Measurements from ENCODE around the gene ARF1. TPM values are rescaled to one million over a fixed set of nuclear protein-coding genes. Genes with fewer than 3 reads are reported as not detected.

Gene ARF1
- polyA plus RNA-seq, 3 donors, result 580 to 789 (median 603) TPM

GRCh38 chr1:228123505-228123904 is 41.0 kb downstream of the ARF1 start:
- Mint-ChIP-seq H3K4me1 (peaks cover 8% of the 10 kb centered on the region), H3K9me3 (peaks cover 0 to 5% (median 3%) of the 10 kb centered on the region in 7 donors), H3K36me3 (no peaks in the 10 kb centered on the region), H3K27me3 (ENCODE audit: low read depth in 3 of 3) (peaks cover 10 to 16% (median 14%) of the 10 kb centered on the region in 3 donors), H3K4me3 (no peak overlapping the region), H3K27ac (no peak overlapping the region)
- H3K36me3 ChIP-seq (replicated peaks in 1 of 2; ENCODE audit: control insufficient read depth in 1 of 2, insufficient read depth in 2 of 2, low read length in 2 of 2), result no peaks in the 10 kb centered on the region
- no peak overlapping the region for H3K4me3 ChIP-seq (replicated peaks in 1 of 3; ENCODE audit: low read depth in 2 of 3, low read length in 3 of 3)
- no peak for TF ChIP-seq CTCF (IDR thresholded peaks at IDR 0.05)
- peaks cover 4 to 8% of the 10 kb centered on the region in 2 donors for H3K4me1 ChIP-seq (ENCODE audit: control insufficient read depth in 1 of 2, insufficient read depth in 2 of 2, low read length in 2 of 2)
- WGBS (ENCODE audit: insufficient coverage), result 100% methylated on average over 2 of the region's 2 CpGs
- H3K9me3 ChIP-seq (replicated peaks in 1 of 2; ENCODE audit: control insufficient read depth in 1 of 2, insufficient read depth in 1 of 2, low read length in 2 of 2), result peaks cover 0 to 3% of the 10 kb centered on the region in 2 donors
- H2AFZ ChIP-seq (ENCODE audit: insufficient read depth, low read depth, low read length, poor library complexity, severe bottlenecking), result no peak overlapping the region
- no peak overlapping the region for H3K9ac ChIP-seq (ENCODE audit: insufficient read depth, low read length, poor library complexity, severe bottlenecking)
- H3K4me2 ChIP-seq (replicated peaks; ENCODE audit: extremely low read depth, low read length, poor library complexity, severe bottlenecking), result no peak overlapping the region
- no peak overlapping the region for H3K27ac ChIP-seq (ENCODE audit: low read depth in 1 of 2, low read length in 2 of 2)
- no peaks in the 10 kb centered on the region for H4K20me1 ChIP-seq (ENCODE audit: insufficient read depth, low read length)
- H3K27me3 ChIP-seq (ENCODE audit: control insufficient read depth in 2 of 2, insufficient read depth in 2 of 2, low read length in 2 of 2), result no peaks in the 10 kb centered on the region
- H3K79me2 ChIP-seq (ENCODE audit: insufficient read depth, low read length), result no peaks in the 10 kb centered on the region
- intact Hi-C loops (cut with micrococcal nuclease), result loop anchor here in 1 of 2 donors (5.0 kb wide), 1 partner anchor 46 kb away; no protein-coding TSS in a partner anchor
- DNase-seq, result no peak

- Histone ChIP-seq H3K9ac (ENCODE audit: insufficient read depth, low read length, poor library complexity, severe bottlenecking) (no peak overlapping the region), H3K4me3 (replicated peaks in 1 of 3; ENCODE audit: low read depth in 2 of 3, low read length in 3 of 3) (no peak overlapping the region), H3K4me2 (replicated peaks; ENCODE audit: extremely low read depth, low read length, poor library complexity, severe bottlenecking) (no peak overlapping the region), H3K79me2 (ENCODE audit: insufficient read depth, low read length) (no peaks in the 10 kb centered on the region), H3K4me1 (ENCODE audit: control insufficient read depth in 1 of 2, insufficient read depth in 2 of 2, low read length in 2 of 2) (peaks cover 4 to 8% of the 10 kb centered on the region in 2 donors), H4K20me1 (ENCODE audit: insufficient read depth, low read length) (no peaks in the 10 kb centered on the region), H3K36me3 (replicated peaks in 1 of 2; ENCODE audit: control insufficient read depth in 1 of 2, insufficient read depth in 2 of 2, low read length in 2 of 2) (no peaks in the 10 kb centered on the region), H3K27ac (ENCODE audit: low read depth in 1 of 2, low read length in 2 of 2) (no peak overlapping the region), H3K9me3 (replicated peaks in 1 of 2; ENCODE audit: control insufficient read depth in 1 of 2, insufficient read depth in 1 of 2, low read length in 2 of 2) (no peaks in the 10 kb centered on the region), H3K27me3 (ENCODE audit: control insufficient read depth in 2 of 2, insufficient read depth in 2 of 2, low read length in 2 of 2) (no peaks in the 10 kb centered on the region), H2AFZ (ENCODE audit: insufficient read depth, low read depth, low read length, poor library complexity, severe bottlenecking) (no peak overlapping the region)
- intact Hi-C loops (cut with micrococcal nuclease), result no loop called here
- peaks cover 8% of the 10 kb centered on the region for H3K4me1 Mint-ChIP-seq
- peaks cover 10 to 18% (median 16%) of the 10 kb centered on the region in 3 donors for H3K27me3 Mint-ChIP-seq (ENCODE audit: low read depth in 3 of 3)
- WGBS (ENCODE audit: insufficient coverage), result 84% methylated on average over 5 of the region's 5 CpGs
- no peak overlapping the region for H3K4me3 Mint-ChIP-seq
- TF ChIP-seq CTCF (IDR thresholded peaks at IDR 0.05), result no peak
- H3K36me3 Mint-ChIP-seq, result no peaks in the 10 kb centered on the region
- peak overlapping the region in 1 of 7 donors; percentile 15 for H3K27ac Mint-ChIP-seq
- DNase-seq, result no peak
- H3K9me3 Mint-ChIP-seq, result no peaks in the 10 kb centered on the region
These were observed 42.7 kb downstream of the ARF1 start for GRCh38 chr1:228125185-228125584.

All from CD14-positive monocyte (primary cell).